Fibroblast of the aortic adventitia (primary cell): ENCODE data around the gene CYB561. TPM values are rescaled to one million over a fixed set of nuclear protein-coding genes. Genes with fewer than 3 reads are reported as not detected.
"Not testable (repeated sequence)": the region's sequence is repeated elsewhere in the genome, so short reads cannot be mapped to it uniquely, and the experiment has no call there.

Source experiments
- DNase-seq: peaks from one replicate; pipeline ENCODE4 v3.0.0-alpha.2; 2010; ENCODE audit warnings: low read depth
- H3K4me3 ChIP-seq: 2 replicates; pipeline ENCODE4 v1.5.1; 2011; ENCODE audit warnings: low read depth, mild to moderate bottlenecking, control low read depth, low read length, moderate library complexity
- CTCF ChIP-seq: IDR thresholded peaks from 2 replicates; pipeline ENCODE4 v1.5.1; 2011; ENCODE audit warnings: mild to moderate bottlenecking, low read length, control low read depth, inconsistent platforms; ENCODE audit not compliant: insufficient read depth
- total RNA-seq: library from RNA; depleted of rRNA; stranded (reverse); fragments of >200 nt; gene quantifications from 2 replicates; pipeline ENCODE4 v1.2.3, GENCODE V29; 2012; ENCODE audit warnings: low replicate concordance

CYB561 gene
- total RNA-seq, 1 donor = 29.5 TPM

GRCh38 chr17:63458478-63458877 is 12.4 kb upstream of the CYB561 start:
- no peak overlapping the region for H3K4me3 ChIP-seq
- no peak for DNase-seq
- TF ChIP-seq CTCF = no peak

- no peak for DNase-seq
- no peak for TF ChIP-seq CTCF
These were observed 9.3 kb upstream of the CYB561 start for GRCh38 chr17:63455417-63455816.

DNA sequence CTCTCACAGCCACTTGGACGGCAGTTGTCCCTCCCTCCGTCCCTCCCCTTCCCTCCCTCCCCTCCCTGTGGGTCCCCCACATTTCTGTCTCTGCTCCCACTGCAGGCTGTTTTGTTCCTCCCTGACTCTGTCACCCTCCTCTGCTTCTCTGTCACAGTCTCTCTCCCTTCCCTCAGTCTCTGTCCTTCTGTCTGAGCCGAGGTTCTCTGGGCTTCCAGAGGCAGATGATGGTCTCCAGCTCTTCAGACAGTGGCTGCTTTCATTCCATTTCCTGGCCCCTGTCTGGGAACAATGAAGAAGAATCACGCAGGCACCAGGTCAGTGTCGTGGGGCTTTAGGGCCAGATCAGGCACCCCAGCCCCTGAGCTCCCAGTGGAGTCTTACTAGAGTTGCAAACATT is 8.8 kb upstream of the CYB561 start:
- no peak for DNase-seq
- TF ChIP-seq CTCF = no peak
- H3K4me3 ChIP-seq = no peak overlapping the region

More at GRCh38 chr17:63455417-63455816, 9.3 kb upstream of the CYB561 start:
- H3K4me3 ChIP-seq = no peak overlapping the region

DNA sequence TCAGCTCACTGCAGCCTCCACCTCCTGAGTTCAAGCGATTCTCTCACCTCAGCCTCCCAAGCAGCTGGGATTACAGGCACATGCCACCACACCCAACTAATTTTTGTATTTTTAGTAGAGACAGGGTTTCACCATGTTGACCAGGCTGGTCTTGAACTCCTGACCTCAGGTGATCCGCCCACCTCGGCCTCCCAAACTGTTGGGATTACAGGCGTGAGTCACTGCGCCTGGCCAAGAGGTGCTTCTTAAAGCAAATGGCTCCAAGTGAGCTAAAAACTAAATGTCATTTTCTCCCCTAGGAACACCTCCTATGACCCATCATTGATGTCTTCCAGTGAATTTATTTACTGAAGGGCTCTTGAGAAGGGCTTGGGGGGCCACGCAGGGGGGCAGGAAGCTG is 8.3 kb upstream of the CYB561 start:
- DNase-seq, H3K4me3 ChIP-seq: not testable (repeated sequence)

- no peak for DNase-seq
- no peak overlapping the region for H3K4me3 ChIP-seq
- no peak for TF ChIP-seq CTCF
These were observed 7.0 kb upstream of the CYB561 start for GRCh38 chr17:63452962-63453551.

DNA sequence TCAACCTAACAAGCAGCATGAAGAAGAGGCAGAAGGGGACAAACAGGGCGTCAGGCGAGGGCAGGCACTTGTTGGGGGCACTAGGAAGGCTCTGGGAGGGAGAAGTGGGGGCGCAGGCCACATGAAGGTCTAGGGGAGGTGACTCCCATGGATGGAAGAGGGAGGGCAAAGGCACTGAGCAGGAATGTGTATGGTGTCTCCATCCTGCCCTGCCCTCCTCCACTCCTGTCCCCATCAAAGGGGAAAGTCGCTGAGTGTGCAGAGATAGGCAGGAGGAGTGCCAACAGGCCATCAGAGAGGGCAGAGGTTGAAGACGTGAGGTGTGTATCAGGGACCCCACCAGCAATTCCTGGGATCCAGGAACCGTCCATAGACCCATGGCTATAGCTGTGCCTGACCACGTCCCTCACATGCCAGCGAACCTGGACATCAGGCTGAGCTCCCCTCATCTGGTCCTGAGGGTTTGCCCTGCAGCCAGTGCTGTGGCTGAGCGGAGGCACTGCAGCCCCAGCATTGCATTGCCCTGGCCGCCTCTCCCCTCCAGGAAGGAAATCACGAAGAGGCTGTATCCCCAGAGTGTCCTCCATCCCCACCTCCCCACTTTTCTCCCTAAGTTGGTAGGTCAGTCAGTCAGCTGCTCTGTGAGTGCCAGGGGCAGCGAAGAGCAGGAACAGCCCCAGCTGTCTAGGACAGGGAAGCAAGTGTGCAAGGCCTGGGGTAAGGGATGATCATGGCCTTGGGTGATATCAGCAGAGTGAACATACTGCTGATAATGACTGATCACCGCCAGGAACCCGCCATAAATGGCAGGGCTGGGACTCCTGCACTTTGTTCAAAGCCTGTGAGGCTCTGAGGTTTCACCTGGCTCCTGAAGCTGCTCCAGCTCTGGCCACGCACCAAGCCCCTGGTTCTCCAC is 6.2 kb upstream of the CYB561 start:
- no peak for TF ChIP-seq CTCF

DNA sequence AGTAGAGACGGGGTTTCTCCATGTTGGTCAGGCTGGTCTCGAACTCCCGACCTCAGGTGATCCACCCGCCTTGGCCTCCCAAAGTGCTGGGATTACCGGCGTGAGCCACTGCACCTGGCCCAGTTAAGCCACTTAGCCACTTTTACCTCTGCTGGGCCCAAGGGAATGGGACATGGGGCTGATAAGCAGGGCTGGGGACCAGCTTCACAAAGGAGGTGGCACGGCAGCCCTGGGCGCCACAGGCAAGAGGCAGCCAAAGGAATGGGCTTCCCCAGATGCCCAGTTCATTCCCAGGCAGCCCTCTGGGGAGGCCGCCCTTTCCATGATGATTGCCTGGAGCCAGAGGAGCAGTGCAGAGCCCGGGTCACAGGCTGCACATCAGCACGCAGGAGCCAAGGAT is 5.0 kb upstream of the CYB561 start:
- DNase-seq = no peak
- TF ChIP-seq CTCF = no peak
- no peak overlapping the region for H3K4me3 ChIP-seq

More for the DNA sequence above, 6.2 kb upstream of the CYB561 start:
- no peak for DNase-seq
- H3K4me3 ChIP-seq = no peak overlapping the region
